ENCODE results near the gene CHD8. TPM values are rescaled to one million over a fixed set of nuclear protein-coding genes. Genes with fewer than 3 reads are reported as not detected.

Gene CHD8
- total RNA-seq, 1 donor: 55.4 TPM

DNA sequence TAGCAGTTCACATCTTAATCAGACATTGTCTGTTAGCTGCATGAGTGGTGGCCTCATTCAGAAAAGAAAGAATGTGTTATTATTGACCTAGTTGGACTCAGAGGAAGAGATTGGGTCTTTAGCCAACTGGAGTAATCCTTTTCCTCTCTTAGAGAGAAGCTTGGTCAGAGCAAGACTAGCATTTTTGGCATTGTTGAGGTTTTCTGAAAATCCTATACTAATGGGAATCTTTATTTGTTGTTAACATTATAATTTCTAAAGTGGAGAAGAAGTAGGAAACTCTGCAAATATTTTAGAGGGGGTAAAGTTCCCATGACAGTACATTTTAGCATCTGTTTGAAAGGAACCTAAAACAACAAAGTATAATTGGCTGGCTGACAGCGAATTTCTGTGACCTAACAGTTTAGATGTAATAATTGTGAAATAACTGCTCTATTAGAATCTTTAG lies 30.7 kb upstream of the CHD8 start:
- H3K27me3 ChIP-seq (ENCODE audit: insufficient read depth, low read length): no peaks in the 10 kb centered on the region
- no peaks in the 10 kb centered on the region for H3K9me3 ChIP-seq (ENCODE audit: low read depth, low read length)
- peaks cover 7% of the 10 kb centered on the region for H4K20me1 ChIP-seq (ENCODE audit: insufficient read depth, low read length)
- H2AFZ ChIP-seq (ENCODE audit: low read length): no peak overlapping the region
- peaks cover 31% of the 10 kb centered on the region for H3K79me2 ChIP-seq (ENCODE audit: insufficient read depth, low read length)
- H3K4me1 ChIP-seq (ENCODE audit: insufficient read depth, low read length): peaks cover 3% of the 10 kb centered on the region
- H3K36me3 ChIP-seq (ENCODE audit: insufficient read depth, low read length): peaks cover 29% of the 10 kb centered on the region
- H3K4me2 ChIP-seq (ENCODE audit: insufficient read depth, low read length): peak overlapping the region; percentile 19
- no peak for TF ChIP-seq CTCF (IDR thresholded peaks at IDR 0.05; ENCODE audit: extremely low read depth, low read depth, low read length)
- peak; percentile 85 for DNase-seq (ENCODE audit: insufficient read length, low spot score, missing footprints)
- peak overlapping the region; percentile 26 for H3K27ac ChIP-seq (ENCODE audit: low read depth, low read length)
- H3K4me3 ChIP-seq (ENCODE audit: insufficient read depth, low read length): no peak overlapping the region

DNA sequence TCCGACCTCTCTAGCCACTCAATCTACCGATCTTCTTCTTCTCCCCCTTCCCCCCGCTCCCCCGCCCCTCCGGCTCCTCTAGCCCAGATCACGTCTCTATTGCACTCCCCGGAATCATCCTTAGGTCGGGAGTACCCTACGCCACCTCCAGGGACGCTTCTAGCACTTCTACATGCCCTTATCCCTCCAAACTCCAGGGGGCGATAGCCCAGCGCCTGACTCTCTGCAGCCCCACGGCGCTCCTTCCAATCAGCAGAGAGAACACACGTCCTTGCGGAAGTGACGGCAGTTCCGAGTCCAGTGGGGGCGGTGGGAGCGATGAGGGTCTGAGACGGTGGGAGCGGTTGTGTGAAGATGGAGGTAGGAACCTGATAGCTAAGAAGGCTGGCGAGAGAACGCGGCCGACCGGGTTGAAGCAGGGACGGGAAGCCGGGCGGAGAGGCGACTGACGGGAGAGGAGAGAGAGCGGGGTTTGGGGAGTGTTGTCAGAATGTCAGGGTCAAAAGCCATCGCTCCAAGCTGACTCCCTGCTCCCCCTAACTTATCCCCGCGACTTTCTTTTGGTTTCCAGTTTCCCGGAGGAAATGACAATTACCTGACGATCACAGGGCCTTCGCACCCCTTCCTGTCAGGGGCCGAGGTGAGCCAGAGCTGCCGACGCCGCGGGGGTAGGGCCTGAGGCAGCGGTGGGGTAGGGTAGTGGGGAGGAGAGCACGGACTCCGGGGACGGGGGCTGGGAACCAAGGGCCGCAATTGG lies 21.2 kb upstream of the CHD8 start, which contains the start of the genes RAB2B and TOX4:
Gene RAB2B (minus strand): TSS at position 35 of the 757 bp plus-strand sequence. CDS start 87 bp downstream, outside the sequence.
Gene TOX4 (plus strand): TSS at position 271 of the 757 bp plus-strand sequence. CDS start 84 bp downstream, at position 355.
- Histone ChIP-seq H3K36me3 (ENCODE audit: insufficient read depth, low read length) (peaks cover 9% of the 10 kb centered on the region), H3K79me2 (ENCODE audit: insufficient read depth, low read length) (peaks cover 61% of the 10 kb centered on the region), H3K27ac (ENCODE audit: low read depth, low read length) (peak within 1 kb of the TSS; percentile 97), H3K4me1 (ENCODE audit: insufficient read depth, low read length) (peaks cover 20% of the 10 kb centered on the region), H4K20me1 (ENCODE audit: insufficient read depth, low read length) (peaks cover 5% of the 10 kb centered on the region), H3K4me3 (ENCODE audit: insufficient read depth, low read length) (peak within 1 kb of the TSS; percentile 100), H3K9me3 (ENCODE audit: low read depth, low read length) (no peaks in the 10 kb centered on the region), H2AFZ (ENCODE audit: low read length) (peak within 1 kb of the TSS; percentile 97), H3K27me3 (ENCODE audit: insufficient read depth, low read length) (no peaks in the 10 kb centered on the region), H3K4me2 (ENCODE audit: insufficient read depth, low read length) (peak within 1 kb of the TSS; percentile 97)
- peak; percentile 98 for TF ChIP-seq CTCF (IDR thresholded peaks at IDR 0.05; ENCODE audit: extremely low read depth, low read depth, low read length)
- peak; percentile 96 for DNase-seq (ENCODE audit: insufficient read length, low spot score, missing footprints)

DNA sequence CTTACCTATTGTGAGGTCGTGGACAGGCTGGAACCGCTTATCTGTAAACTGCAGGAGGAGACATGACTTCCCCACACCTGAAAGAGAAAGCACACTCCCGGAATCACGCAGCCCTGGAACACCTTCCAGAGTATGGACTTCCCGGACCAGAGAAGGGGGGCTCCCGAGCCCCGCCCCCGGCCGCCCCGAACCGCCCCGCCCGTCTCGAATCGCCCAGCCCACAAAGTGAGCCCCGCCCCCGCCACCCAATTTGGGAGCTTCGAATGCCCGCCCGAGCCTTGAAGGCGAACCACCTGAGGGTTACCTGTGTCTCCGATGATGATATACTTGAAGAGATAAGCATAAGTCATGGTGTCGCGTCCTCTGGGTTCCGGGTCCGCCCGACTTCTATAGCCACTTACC lies 20.6 kb upstream of the CHD8 start:
- Histone ChIP-seq H3K27ac (ENCODE audit: low read depth, low read length) (peak overlapping the region; percentile 73), H3K79me2 (ENCODE audit: insufficient read depth, low read length) (peaks cover 56% of the 10 kb centered on the region), H3K4me1 (ENCODE audit: insufficient read depth, low read length) (peaks cover 20% of the 10 kb centered on the region), H3K4me3 (ENCODE audit: insufficient read depth, low read length) (peak overlapping the region; percentile 100), H3K27me3 (ENCODE audit: insufficient read depth, low read length) (no peaks in the 10 kb centered on the region), H4K20me1 (ENCODE audit: insufficient read depth, low read length) (peaks cover 5% of the 10 kb centered on the region), H2AFZ (ENCODE audit: low read length) (peak overlapping the region; percentile 97), H3K4me2 (ENCODE audit: insufficient read depth, low read length) (peak overlapping the region; percentile 97), H3K36me3 (ENCODE audit: insufficient read depth, low read length) (peaks cover 8% of the 10 kb centered on the region), H3K9me3 (ENCODE audit: low read depth, low read length) (no peaks in the 10 kb centered on the region)
- no peak for TF ChIP-seq CTCF (IDR thresholded peaks at IDR 0.05; ENCODE audit: extremely low read depth, low read depth, low read length)
- no peak for DNase-seq (ENCODE audit: insufficient read length, low spot score, missing footprints)

Measured in osteoblast (primary cell).